ENCODE results near the gene LRP3. TPM values are rescaled to one million over a fixed set of nuclear protein-coding genes. Genes with fewer than 3 reads are reported as not detected.

Gene LRP3
- polyA plus RNA-seq, 1 donor from 2014 or later, result 60.1 TPM

- H3K36me3 ChIP-seq (ENCODE audit: insufficient read depth, low read length), result no peaks in the 10 kb centered on the region
- H3K27ac ChIP-seq (ENCODE audit: low read length), result no peak within 1 kb of the TSS
- peaks cover 50% of the 10 kb centered on the region for H3K27me3 ChIP-seq (ENCODE audit: insufficient read depth, low read depth, low read length)
- no peaks in the 10 kb centered on the region for H3F3A ChIP-seq (ENCODE audit: insufficient read depth, low read length, poor library complexity, severe bottlenecking)
- peaks cover 17% of the 10 kb centered on the region for H3K9me3 ChIP-seq (ENCODE audit: low read length)
- H3K79me2 ChIP-seq (replicated peaks; ENCODE audit: insufficient read depth, low read length), result no peaks in the 10 kb centered on the region
- no peak within 1 kb of the TSS for H3K4me3 ChIP-seq (ENCODE audit: low read length)
- H3K9me2 ChIP-seq (ENCODE audit: insufficient read depth, low read length), result no peaks in the 10 kb centered on the region
- no peak within 1 kb of the TSS for H3K4me2 ChIP-seq (ENCODE audit: low read length)
- no peak within 1 kb of the TSS for H3K9ac ChIP-seq (ENCODE audit: low read length)
- no peak within 1 kb of the TSS for H2AFZ ChIP-seq (ENCODE audit: low read depth, low read length)
- no peaks in the 10 kb centered on the region for H4K20me1 ChIP-seq (ENCODE audit: insufficient read depth)
- TF ChIP-seq RAD21 (conservative IDR thresholded peaks at IDR 0.05) (no peak), MXI1 (conservative IDR thresholded peaks at IDR 0.05; ENCODE audit: poor library complexity, severe bottlenecking) (no peak), REST (IDR thresholded peaks at IDR 0.05; ENCODE audit: borderline replicate concordance) (no peak), POLR2AphosphoS5 (IDR thresholded peaks at IDR 0.05) (no peak), EZH2 (IDR thresholded peaks at IDR 0.05; ENCODE audit: borderline replicate concordance, insufficient read depth, low read length, poor library complexity, severe bottlenecking) (no peak), TAF1 (IDR thresholded peaks at IDR 0.05; ENCODE audit: low read depth) (no peak), CTCF (IDR thresholded peaks at IDR 0.05; ENCODE audit: poor library complexity, severe bottlenecking) (no peak), EP300 (conservative IDR thresholded peaks at IDR 0.05; ENCODE audit: poor library complexity, severe bottlenecking) (no peak), SMC3 (conservative IDR thresholded peaks at IDR 0.05; ENCODE audit: poor library complexity) (no peak)
Observed at GRCh38 chr19:33225458-33225926, 31.4 kb downstream of the LRP3 start, which contains the start of gene SLC7A10. TSS of gene SLC7A10 (minus strand) at chr19:33225850. CDS start at chr19:33225703, 147 bp downstream.

GRCh38 chr19:33226550-33227241 is 32.6 kb downstream of the LRP3 start:
- H3K4me3 ChIP-seq (ENCODE audit: low read length), result no peak overlapping the region
- no peaks in the 10 kb centered on the region for H3K36me3 ChIP-seq (ENCODE audit: insufficient read depth, low read length)
- no peak overlapping the region for H3K4me2 ChIP-seq (ENCODE audit: low read length)
- no peaks in the 10 kb centered on the region for H4K20me1 ChIP-seq (ENCODE audit: insufficient read depth)
- H3K79me2 ChIP-seq (replicated peaks; ENCODE audit: insufficient read depth, low read length), result no peaks in the 10 kb centered on the region
- H3K9ac ChIP-seq (ENCODE audit: low read length), result no peak overlapping the region
- TF ChIP-seq CTCF (IDR thresholded peaks at IDR 0.05; ENCODE audit: poor library complexity, severe bottlenecking), result no peak
- TF ChIP-seq EP300 (conservative IDR thresholded peaks at IDR 0.05; ENCODE audit: poor library complexity, severe bottlenecking), result no peak
- TF ChIP-seq MXI1 (conservative IDR thresholded peaks at IDR 0.05; ENCODE audit: poor library complexity, severe bottlenecking), result no peak
- TF ChIP-seq POLR2AphosphoS5 (IDR thresholded peaks at IDR 0.05), result no peak
- no peak for TF ChIP-seq SMC3 (conservative IDR thresholded peaks at IDR 0.05; ENCODE audit: poor library complexity)
- no peak for TF ChIP-seq REST (IDR thresholded peaks at IDR 0.05; ENCODE audit: borderline replicate concordance)
- no peak for TF ChIP-seq TAF1 (IDR thresholded peaks at IDR 0.05; ENCODE audit: low read depth)
- TF ChIP-seq EZH2 (IDR thresholded peaks at IDR 0.05; ENCODE audit: borderline replicate concordance, insufficient read depth, low read length, poor library complexity, severe bottlenecking), result no peak
- no peak for TF ChIP-seq RAD21 (conservative IDR thresholded peaks at IDR 0.05)
- H3F3A ChIP-seq (ENCODE audit: insufficient read depth, low read length, poor library complexity, severe bottlenecking), result no peaks in the 10 kb centered on the region
- H3K27me3 ChIP-seq (ENCODE audit: insufficient read depth, low read depth, low read length), result peaks cover 53% of the 10 kb centered on the region
- H3K27ac ChIP-seq (ENCODE audit: low read length), result no peak overlapping the region
- no peaks in the 10 kb centered on the region for H3K9me2 ChIP-seq (ENCODE audit: insufficient read depth, low read length)
- no peak overlapping the region for H2AFZ ChIP-seq (ENCODE audit: low read depth, low read length)
- H3K9me3 ChIP-seq (ENCODE audit: low read length), result peaks cover 17% of the 10 kb centered on the region

Measured in neural cell (in vitro differentiated cells).